Activated effector memory CD4-positive, alpha-beta T cell treated with anti-CD3 and anti-CD28 coated beads, Interleukin-2, amount 50 U/mL, for 16 hours (primary cell): ENCODE measurements around the gene ARID3A.

Experiments used
- DNase-seq: peaks from one replicate; pipeline ENCODE4 v3.0.0-alpha.2; 2020

Gene ARID3A

GRCh38 chr19:963486-963951, 37.7 kb downstream of the ARID3A start:
- DNase-seq, result no peak

- DNase-seq, result no peak
Observed at GRCh38 chr19:964116-964520, 38.3 kb downstream of the ARID3A start.

GRCh38 chr19:964761-965694, 39.2 kb downstream of the ARID3A start:
- DNase-seq, result no peak

- no peak for DNase-seq
Observed at GRCh38 chr19:966485-967088, 40.8 kb downstream of the ARID3A start.

GRCh38 chr19:970695-971094, 44.9 kb downstream of the ARID3A start:
- peak; percentile 71 for DNase-seq

GRCh38 chr19:971795-972194, 46.0 kb downstream of the ARID3A start:
- no peak for DNase-seq

GRCh38 chr19:972281-972680, 46.4 kb downstream of the ARID3A start:
- DNase-seq, result no peak

GRCh38 chr19:973726-974563, 48.1 kb downstream of the ARID3A start:
- DNase-seq, result no peak

- DNase-seq, result no peak
Observed at GRCh38 chr19:974564-975257, 48.9 kb downstream of the ARID3A start.

GRCh38 chr19:976476-976875, 50.6 kb downstream of the ARID3A start:
- DNase-seq, result no peak

- DNase-seq, result no peak
Observed at GRCh38 chr19:977058-977464, 51.2 kb downstream of the ARID3A start.

- DNase-seq, result no peak
Observed at GRCh38 chr19:979318-979741, 53.5 kb downstream of the ARID3A start.

- DNase-seq, result no peak
Observed at GRCh38 chr19:980133-980998, 54.5 kb downstream of the ARID3A start.

GRCh38 chr19:982567-983170, 56.8 kb downstream of the ARID3A start:
- DNase-seq, result peak; percentile 92

GRCh38 chr19:984165-984967, 58.5 kb downstream of the ARID3A start, which contains the start of gene WDR18:
TSS of gene WDR18 (plus strand) at chr19:984345. CDS start at chr19:984354, 9 bp downstream.
- peak; percentile 97 for DNase-seq

- DNase-seq, result no peak
Observed at GRCh38 chr19:986083-986482, 60.2 kb downstream of the ARID3A start.

GRCh38 chr19:988081-988480, 62.2 kb downstream of the ARID3A start:
- no peak for DNase-seq

- DNase-seq, result no peak
Observed at GRCh38 chr19:988510-988909, 62.7 kb downstream of the ARID3A start.

GRCh38 chr19:989381-990081, 63.7 kb downstream of the ARID3A start:
- no peak for DNase-seq
